WTC11 (cell line): ENCODE results near the gene DALRD3. TPM values are rescaled to one million over a fixed set of nuclear protein-coding genes. Genes with fewer than 3 reads are reported as not detected.

ENCODE experiments used
- ATAC-seq: fragments of 200-7000 bp; cut with Tn5 transposase; 2 replicates; pipeline ENCODE4 v1.10.0; 2021; ENCODE audit warnings: mild to moderate bottlenecking, moderate library complexity
- CTCF ChIA-PET: fragments of 300-600 bp; sonication (Branson Sonifier 250); formaldehyde crosslinking; loops from one replicate; lab custom pipeline; 2021; ENCODE audit warnings: antibody characterized with exemption; lab: Charles Lee
- POLR2A ChIA-PET: fragments of 350-600 bp; sonication (Branson Sonifier 250); formaldehyde crosslinking; loops from one replicate; lab custom pipeline; 2021; ENCODE audit warnings: antibody characterized with exemption; lab: Charles Lee
- DNase-seq: peaks from one replicate; pipeline ENCODE4 v3.0.0; 2021; ENCODE audit warnings: low spot score
- H3K27ac Mint-ChIP-seq: 2 replicates; pipeline ENCODE4 v1.8.0; 2021; ENCODE audit warnings: mixed read lengths
- H3K27me3 Mint-ChIP-seq: 2 replicates; pipeline ENCODE4 v1.8.0; 2021; ENCODE audit warnings: low read depth, mild to moderate bottlenecking, moderate library complexity, mixed read lengths
- H3K36me3 Mint-ChIP-seq: 2 replicates; pipeline ENCODE4 v1.8.0; 2021; ENCODE audit warnings: mixed read lengths
- H3K4me1 Mint-ChIP-seq: 2 replicates; pipeline ENCODE4 v1.8.0; 2022; ENCODE audit warnings: mixed read lengths
- H3K4me3 Mint-ChIP-seq: 2 replicates; pipeline ENCODE4 v1.8.0; 2021; ENCODE audit warnings: mild to moderate bottlenecking, moderate library complexity, mixed read lengths
- H3K9me3 Mint-ChIP-seq: 2 replicates; pipeline ENCODE4 v1.8.0; 2021; ENCODE audit warnings: mixed read lengths
- CBFB ChIP-seq: sonication (generic); formaldehyde crosslinking; IDR thresholded peaks from 2 replicates; pipeline ENCODE4 v1.8.1; 2022; ENCODE audit warnings: mild to moderate bottlenecking, low read depth, missing genetic modification reagents
- CREM ChIP-seq: sonication (generic); formaldehyde crosslinking; IDR thresholded peaks from 2 replicates; pipeline ENCODE4 v1.8.1; 2022; ENCODE audit warnings: mild to moderate bottlenecking, missing genetic modification reagents, moderate library complexity
- FOXK1 ChIP-seq: sonication (generic); formaldehyde crosslinking; IDR thresholded peaks from 2 replicates; pipeline ENCODE4 v1.8.0; 2022; ENCODE audit warnings: mild to moderate bottlenecking, moderate library complexity, missing genetic modification reagents
- FOXP1 ChIP-seq: sonication (generic); formaldehyde crosslinking; IDR thresholded peaks from 2 replicates; pipeline ENCODE4 v1.8.0; 2022; ENCODE audit warnings: missing genetic modification reagents, mild to moderate bottlenecking, moderate library complexity, borderline replicate concordance
- GRHL2 ChIP-seq: fragments of 250-450 bp; sonication (Bioruptor Pico); IDR thresholded peaks from 2 replicates; pipeline ENCODE4 v1.8.0; 2022; ENCODE audit warnings: mild to moderate bottlenecking, moderate library complexity; ENCODE audit not compliant: insufficient replicate concordance, severe bottlenecking
- KAT7 ChIP-seq: sonication (generic); formaldehyde crosslinking; IDR thresholded peaks from 2 replicates; pipeline ENCODE4 v1.8.1; 2023; ENCODE audit warnings: missing genetic modification reagents, mild to moderate bottlenecking, borderline replicate concordance
- MXD4 ChIP-seq: fragments of 250-450 bp; sonication (Bioruptor Pico); IDR thresholded peaks from 2 replicates; pipeline ENCODE4 v1.8.0; 2021; ENCODE audit warnings: mild to moderate bottlenecking, moderate library complexity, borderline replicate concordance
- OVOL2 ChIP-seq: fragments of 250-450 bp; sonication (Bioruptor Pico); IDR thresholded peaks from 2 replicates; pipeline ENCODE4 v1.9.0; 2021; ENCODE audit warnings: mild to moderate bottlenecking, borderline replicate concordance
- RELA ChIP-seq: sonication (generic); formaldehyde crosslinking; IDR thresholded peaks from 2 replicates; pipeline ENCODE4 v1.8.1; 2022; ENCODE audit warnings: missing genetic modification reagents, mild to moderate bottlenecking, borderline replicate concordance
- SMAD3 ChIP-seq: sonication (generic); formaldehyde crosslinking; IDR thresholded peaks from 2 replicates; pipeline ENCODE4 v1.8.0; 2022; ENCODE audit warnings: missing genetic modification reagents, mild to moderate bottlenecking, borderline replicate concordance
- SOX15 ChIP-seq: fragments of 250-450 bp; sonication (Bioruptor Pico); IDR thresholded peaks from 2 replicates; pipeline ENCODE4 v1.9.0; 2021; ENCODE audit warnings: mild to moderate bottlenecking
- ZNF121 ChIP-seq: sonication (generic); formaldehyde crosslinking; IDR thresholded peaks from 2 replicates; pipeline ENCODE4 v1.8.0; 2023; ENCODE audit warnings: missing genetic modification reagents
- ZNF219 ChIP-seq: sonication (generic); formaldehyde crosslinking; IDR thresholded peaks from 2 replicates; pipeline ENCODE4 v1.8.0; 2023; ENCODE audit warnings: missing genetic modification reagents, mild to moderate bottlenecking, borderline replicate concordance
- total RNA-seq: library from RNA; stranded (reverse); gene quantifications from 3 replicates; pipeline ENCODE4 v1.2.3, GENCODE V29; 2021
- TF ChIP-seq, protein P1 (sequence below): sonication (generic); formaldehyde crosslinking; IDR thresholded peaks from 2 replicates; pipeline ENCODE4 v1.8.0; 2022; ENCODE audit warnings: mild to moderate bottlenecking, missing genetic modification reagents
- TF ChIP-seq, protein P2 (sequence below): sonication (generic); formaldehyde crosslinking; conservative IDR thresholded peaks from 2 replicates; pipeline ENCODE4 v1.8.1; 2023; ENCODE audit warnings: mild to moderate bottlenecking, low read depth, missing genetic modification reagents, moderate library complexity
- TF ChIP-seq, protein P3 (sequence below): fragments of 250-450 bp; sonication (Bioruptor Pico); IDR thresholded peaks from 2 replicates; pipeline ENCODE4 v1.9.0; 2021; ENCODE audit warnings: mild to moderate bottlenecking, borderline replicate concordance
- TF ChIP-seq, protein P4 (sequence below): sonication (generic); formaldehyde crosslinking; IDR thresholded peaks from 2 replicates; pipeline ENCODE4 v1.8.1; 2022; ENCODE audit warnings: mild to moderate bottlenecking, moderate library complexity, missing genetic modification reagents
- TF ChIP-seq, protein P5 (sequence below): fragments of 250-450 bp; sonication (Bioruptor Pico); IDR thresholded peaks from 2 replicates; pipeline ENCODE4 v1.9.0; 2021; ENCODE audit warnings: mild to moderate bottlenecking
- TF ChIP-seq, protein P6 (sequence below): fragments of 250-450 bp; sonication (Bioruptor Pico); IDR thresholded peaks from 2 replicates; pipeline ENCODE4 v2.1.2; 2022; ENCODE audit warnings: mild to moderate bottlenecking, moderate library complexity
- TF ChIP-seq, protein P7 (sequence below): sonication (generic); formaldehyde crosslinking; IDR thresholded peaks from 2 replicates; pipeline ENCODE4 v1.8.1; 2023; ENCODE audit warnings: mild to moderate bottlenecking, moderate library complexity, missing genetic modification reagents

Gene DALRD3
- total RNA-seq, 1 experiment from 2014 or later: 41.4 TPM

DNA sequence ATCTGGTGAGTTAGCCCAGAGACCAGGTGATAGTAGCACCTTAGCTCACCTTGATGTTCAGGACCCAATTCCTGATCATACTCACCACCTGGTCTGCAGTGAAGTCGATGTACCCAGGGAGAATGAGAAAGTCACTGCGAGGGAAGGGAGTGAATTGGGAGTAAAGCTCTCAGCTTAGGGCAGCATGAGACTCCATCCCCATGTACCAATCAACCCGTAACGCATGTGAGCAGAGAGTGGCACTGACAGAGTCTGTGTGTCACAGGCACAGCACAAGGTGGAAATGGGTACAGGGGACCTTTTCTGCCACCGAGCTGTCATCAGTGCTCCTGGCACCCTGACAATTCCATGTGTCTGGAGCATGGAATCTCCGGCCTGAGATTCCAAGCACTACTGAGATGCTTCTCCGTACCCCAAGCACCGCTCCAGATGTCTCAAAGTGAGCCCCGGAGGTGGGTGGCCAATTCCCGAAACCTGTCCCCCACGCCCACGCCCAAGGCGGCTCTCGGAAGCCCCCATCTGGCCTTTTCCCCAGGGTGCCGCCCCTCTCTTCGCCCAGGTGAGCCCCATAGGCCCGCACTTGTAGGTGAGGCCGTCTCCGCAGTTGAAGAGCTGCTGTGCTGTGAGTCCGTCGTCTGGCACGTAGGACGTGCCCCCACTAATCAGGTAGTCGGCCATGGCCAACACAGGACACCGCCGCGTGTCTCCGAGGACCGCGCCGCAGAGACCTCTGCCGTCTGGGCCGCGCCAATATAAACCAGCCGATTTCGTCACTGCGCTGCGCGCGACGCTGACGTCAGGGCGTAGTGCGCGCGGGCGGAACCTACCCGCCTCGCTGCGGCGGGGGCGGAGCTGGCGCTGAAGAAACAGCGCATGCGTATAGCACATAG, 10.5 kb upstream of the DALRD3 start, which contains the start of gene IMPDH2:
Gene IMPDH2, minus strand, starts transcription at position 726 of the 890 bp plus-strand sequence. Its CDS starts 48 bp downstream, at position 678.
- H3K36me3 Mint-ChIP-seq: peaks cover 61% of the 10 kb centered on the region
- H3K9me3 Mint-ChIP-seq: no peaks in the 10 kb centered on the region
- H3K27ac Mint-ChIP-seq: peak within 1 kb of the TSS; percentile 92
- ChIA-PET CTCF (interaction anchor here (0.6 to 1.7 kb wide), 7 partner anchors 15 to 593 kb away, joined by 3 to 9 read pairs (median 6); partner anchors contain the start of genes KLHDC8B, QRICH1 and USP4), POLR2A (interaction anchor here (0.6 to 1.9 kb wide), 10 partner anchors 9 to 105 kb away, joined by 3 to 23 read pairs (median 4); partner anchors contain the start of genes DALRD3, QRICH1 and WDR6)
- peaks cover 17% of the 10 kb centered on the region for H3K4me1 Mint-ChIP-seq
- ATAC-seq (peak; percentile 91), DNase-seq (peak; percentile 91)
- peak within 1 kb of the TSS; percentile 90 for H3K4me3 Mint-ChIP-seq
- H3K27me3 Mint-ChIP-seq: no peaks in the 10 kb centered on the region
- TF ChIP-seq, protein P1, sequence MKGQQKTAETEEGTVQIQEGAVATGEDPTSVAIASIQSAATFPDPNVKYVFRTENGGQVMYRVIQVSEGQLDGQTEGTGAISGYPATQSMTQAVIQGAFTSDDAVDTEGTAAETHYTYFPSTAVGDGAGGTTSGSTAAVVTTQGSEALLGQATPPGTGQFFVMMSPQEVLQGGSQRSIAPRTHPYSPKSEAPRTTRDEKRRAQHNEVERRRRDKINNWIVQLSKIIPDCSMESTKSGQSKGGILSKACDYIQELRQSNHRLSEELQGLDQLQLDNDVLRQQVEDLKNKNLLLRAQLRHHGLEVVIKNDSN: no peak
- TF ChIP-seq, protein P2, sequence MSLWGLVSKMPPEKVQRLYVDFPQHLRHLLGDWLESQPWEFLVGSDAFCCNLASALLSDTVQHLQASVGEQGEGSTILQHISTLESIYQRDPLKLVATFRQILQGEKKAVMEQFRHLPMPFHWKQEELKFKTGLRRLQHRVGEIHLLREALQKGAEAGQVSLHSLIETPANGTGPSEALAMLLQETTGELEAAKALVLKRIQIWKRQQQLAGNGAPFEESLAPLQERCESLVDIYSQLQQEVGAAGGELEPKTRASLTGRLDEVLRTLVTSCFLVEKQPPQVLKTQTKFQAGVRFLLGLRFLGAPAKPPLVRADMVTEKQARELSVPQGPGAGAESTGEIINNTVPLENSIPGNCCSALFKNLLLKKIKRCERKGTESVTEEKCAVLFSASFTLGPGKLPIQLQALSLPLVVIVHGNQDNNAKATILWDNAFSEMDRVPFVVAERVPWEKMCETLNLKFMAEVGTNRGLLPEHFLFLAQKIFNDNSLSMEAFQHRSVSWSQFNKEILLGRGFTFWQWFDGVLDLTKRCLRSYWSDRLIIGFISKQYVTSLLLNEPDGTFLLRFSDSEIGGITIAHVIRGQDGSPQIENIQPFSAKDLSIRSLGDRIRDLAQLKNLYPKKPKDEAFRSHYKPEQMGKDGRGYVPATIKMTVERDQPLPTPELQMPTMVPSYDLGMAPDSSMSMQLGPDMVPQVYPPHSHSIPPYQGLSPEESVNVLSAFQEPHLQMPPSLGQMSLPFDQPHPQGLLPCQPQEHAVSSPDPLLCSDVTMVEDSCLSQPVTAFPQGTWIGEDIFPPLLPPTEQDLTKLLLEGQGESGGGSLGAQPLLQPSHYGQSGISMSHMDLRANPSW (CRISPR knock-in tag): peak; percentile 92; the same call in 1 of the 2 replicates
- TF ChIP-seq CBFB (CRISPR knock-in tag): peak; percentile 96
- TF ChIP-seq OVOL2: no peak; the same call in 1 of the 2 replicates
- no peak for TF ChIP-seq KAT7 (CRISPR knock-in tag)
- peak; percentile 97 for TF ChIP-seq FOXP1 (CRISPR knock-in tag)
- TF ChIP-seq GRHL2 (CRISPR knock-in tag): no peak
- TF ChIP-seq SMAD3 (CRISPR knock-in tag): no peak; the same call in 1 of the 2 replicates
- TF ChIP-seq, protein P3, sequence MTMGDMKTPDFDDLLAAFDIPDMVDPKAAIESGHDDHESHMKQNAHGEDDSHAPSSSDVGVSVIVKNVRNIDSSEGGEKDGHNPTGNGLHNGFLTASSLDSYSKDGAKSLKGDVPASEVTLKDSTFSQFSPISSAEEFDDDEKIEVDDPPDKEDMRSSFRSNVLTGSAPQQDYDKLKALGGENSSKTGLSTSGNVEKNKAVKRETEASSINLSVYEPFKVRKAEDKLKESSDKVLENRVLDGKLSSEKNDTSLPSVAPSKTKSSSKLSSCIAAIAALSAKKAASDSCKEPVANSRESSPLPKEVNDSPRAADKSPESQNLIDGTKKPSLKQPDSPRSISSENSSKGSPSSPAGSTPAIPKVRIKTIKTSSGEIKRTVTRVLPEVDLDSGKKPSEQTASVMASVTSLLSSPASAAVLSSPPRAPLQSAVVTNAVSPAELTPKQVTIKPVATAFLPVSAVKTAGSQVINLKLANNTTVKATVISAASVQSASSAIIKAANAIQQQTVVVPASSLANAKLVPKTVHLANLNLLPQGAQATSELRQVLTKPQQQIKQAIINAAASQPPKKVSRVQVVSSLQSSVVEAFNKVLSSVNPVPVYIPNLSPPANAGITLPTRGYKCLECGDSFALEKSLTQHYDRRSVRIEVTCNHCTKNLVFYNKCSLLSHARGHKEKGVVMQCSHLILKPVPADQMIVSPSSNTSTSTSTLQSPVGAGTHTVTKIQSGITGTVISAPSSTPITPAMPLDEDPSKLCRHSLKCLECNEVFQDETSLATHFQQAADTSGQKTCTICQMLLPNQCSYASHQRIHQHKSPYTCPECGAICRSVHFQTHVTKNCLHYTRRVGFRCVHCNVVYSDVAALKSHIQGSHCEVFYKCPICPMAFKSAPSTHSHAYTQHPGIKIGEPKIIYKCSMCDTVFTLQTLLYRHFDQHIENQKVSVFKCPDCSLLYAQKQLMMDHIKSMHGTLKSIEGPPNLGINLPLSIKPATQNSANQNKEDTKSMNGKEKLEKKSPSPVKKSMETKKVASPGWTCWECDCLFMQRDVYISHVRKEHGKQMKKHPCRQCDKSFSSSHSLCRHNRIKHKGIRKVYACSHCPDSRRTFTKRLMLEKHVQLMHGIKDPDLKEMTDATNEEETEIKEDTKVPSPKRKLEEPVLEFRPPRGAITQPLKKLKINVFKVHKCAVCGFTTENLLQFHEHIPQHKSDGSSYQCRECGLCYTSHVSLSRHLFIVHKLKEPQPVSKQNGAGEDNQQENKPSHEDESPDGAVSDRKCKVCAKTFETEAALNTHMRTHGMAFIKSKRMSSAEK (CRISPR knock-in tag): peak; percentile 89
- TF ChIP-seq, protein P4, sequence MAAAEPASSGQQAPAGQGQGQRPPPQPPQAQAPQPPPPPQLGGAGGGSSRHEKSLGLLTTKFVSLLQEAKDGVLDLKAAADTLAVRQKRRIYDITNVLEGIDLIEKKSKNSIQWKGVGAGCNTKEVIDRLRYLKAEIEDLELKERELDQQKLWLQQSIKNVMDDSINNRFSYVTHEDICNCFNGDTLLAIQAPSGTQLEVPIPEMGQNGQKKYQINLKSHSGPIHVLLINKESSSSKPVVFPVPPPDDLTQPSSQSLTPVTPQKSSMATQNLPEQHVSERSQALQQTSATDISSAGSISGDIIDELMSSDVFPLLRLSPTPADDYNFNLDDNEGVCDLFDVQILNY: peak; percentile 96
- TF ChIP-seq CREM (CRISPR knock-in tag): peak; percentile 96
- TF ChIP-seq ZNF219 (CRISPR knock-in tag): no peak
- TF ChIP-seq, protein P5, sequence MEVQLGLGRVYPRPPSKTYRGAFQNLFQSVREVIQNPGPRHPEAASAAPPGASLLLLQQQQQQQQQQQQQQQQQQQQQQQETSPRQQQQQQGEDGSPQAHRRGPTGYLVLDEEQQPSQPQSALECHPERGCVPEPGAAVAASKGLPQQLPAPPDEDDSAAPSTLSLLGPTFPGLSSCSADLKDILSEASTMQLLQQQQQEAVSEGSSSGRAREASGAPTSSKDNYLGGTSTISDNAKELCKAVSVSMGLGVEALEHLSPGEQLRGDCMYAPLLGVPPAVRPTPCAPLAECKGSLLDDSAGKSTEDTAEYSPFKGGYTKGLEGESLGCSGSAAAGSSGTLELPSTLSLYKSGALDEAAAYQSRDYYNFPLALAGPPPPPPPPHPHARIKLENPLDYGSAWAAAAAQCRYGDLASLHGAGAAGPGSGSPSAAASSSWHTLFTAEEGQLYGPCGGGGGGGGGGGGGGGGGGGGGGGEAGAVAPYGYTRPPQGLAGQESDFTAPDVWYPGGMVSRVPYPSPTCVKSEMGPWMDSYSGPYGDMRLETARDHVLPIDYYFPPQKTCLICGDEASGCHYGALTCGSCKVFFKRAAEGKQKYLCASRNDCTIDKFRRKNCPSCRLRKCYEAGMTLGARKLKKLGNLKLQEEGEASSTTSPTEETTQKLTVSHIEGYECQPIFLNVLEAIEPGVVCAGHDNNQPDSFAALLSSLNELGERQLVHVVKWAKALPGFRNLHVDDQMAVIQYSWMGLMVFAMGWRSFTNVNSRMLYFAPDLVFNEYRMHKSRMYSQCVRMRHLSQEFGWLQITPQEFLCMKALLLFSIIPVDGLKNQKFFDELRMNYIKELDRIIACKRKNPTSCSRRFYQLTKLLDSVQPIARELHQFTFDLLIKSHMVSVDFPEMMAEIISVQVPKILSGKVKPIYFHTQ (CRISPR knock-in tag): peak; percentile 87; the same call in 1 of the 2 replicates
- TF ChIP-seq MXD4 (CRISPR knock-in tag): no peak
- TF ChIP-seq, protein P6, sequence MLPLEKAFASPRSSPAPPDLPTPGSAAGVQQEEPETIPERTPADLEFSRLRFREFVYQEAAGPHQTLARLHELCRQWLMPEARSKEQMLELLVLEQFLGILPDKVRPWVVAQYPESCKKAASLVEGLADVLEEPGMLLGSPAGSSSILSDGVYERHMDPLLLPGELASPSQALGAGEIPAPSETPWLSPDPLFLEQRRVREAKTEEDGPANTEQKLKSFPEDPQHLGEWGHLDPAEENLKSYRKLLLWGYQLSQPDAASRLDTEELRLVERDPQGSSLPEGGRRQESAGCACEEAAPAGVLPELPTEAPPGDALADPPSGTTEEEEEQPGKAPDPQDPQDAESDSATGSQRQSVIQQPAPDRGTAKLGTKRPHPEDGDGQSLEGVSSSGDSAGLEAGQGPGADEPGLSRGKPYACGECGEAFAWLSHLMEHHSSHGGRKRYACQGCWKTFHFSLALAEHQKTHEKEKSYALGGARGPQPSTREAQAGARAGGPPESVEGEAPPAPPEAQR (CRISPR knock-in tag): no peak
- TF ChIP-seq ZNF121 (CRISPR knock-in tag): no peak
- TF ChIP-seq FOXK1: peak; percentile 87
- no peak; the same call in 1 of the 2 replicates for TF ChIP-seq RELA (CRISPR knock-in tag)
- no peak for TF ChIP-seq SOX15 (CRISPR knock-in tag)
- TF ChIP-seq, protein P7, sequence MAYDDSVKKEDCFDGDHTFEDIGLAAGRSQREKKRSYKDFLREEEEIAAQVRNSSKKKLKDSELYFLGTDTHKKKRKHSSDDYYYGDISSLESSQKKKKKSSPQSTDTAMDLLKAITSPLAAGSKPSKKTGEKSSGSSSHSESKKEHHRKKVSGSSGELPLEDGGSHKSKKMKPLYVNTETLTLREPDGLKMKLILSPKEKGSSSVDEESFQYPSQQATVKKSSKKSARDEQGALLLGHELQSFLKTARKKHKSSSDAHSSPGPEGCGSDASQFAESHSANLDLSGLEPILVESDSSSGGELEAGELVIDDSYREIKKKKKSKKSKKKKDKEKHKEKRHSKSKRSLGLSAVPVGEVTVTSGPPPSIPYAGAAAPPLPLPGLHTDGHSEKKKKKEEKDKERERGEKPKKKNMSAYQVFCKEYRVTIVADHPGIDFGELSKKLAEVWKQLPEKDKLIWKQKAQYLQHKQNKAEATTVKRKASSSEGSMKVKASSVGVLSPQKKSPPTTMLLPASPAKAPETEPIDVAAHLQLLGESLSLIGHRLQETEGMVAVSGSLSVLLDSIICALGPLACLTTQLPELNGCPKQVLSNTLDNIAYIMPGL (CRISPR knock-in tag): peak; percentile 62; the same call in 1 of the 2 replicates
